DOHH2 (cell line): ENCODE data around the gene DHX40.

Experiments used
- H3F3A ChIP-seq: fragments of 200-600 bp; sonication (generic), shearing (Covaris generic); 2 replicates; pipeline ENCODE4 v1.6.0; 2016; ENCODE audit warnings: antibody characterized with exemption, mild to moderate bottlenecking; ENCODE audit not compliant: control insufficient read depth, insufficient read depth
- H3K27ac ChIP-seq: fragments of 200-600 bp; sonication (generic); 2 replicates; pipeline ENCODE4 v1.5.1; 2014; ENCODE audit warnings: low read depth, mild to moderate bottlenecking, low read length, moderate library complexity
- H3K27me3 ChIP-seq: fragments of 200-600 bp; sonication (generic); 2 replicates; pipeline ENCODE4 v1.6.1; 2014; ENCODE audit warnings: mild to moderate bottlenecking, low read length, mixed read lengths; ENCODE audit not compliant: control insufficient read depth
- H3K36me3 ChIP-seq: fragments of 200-600 bp; sonication (generic); 2 replicates; pipeline ENCODE4 v1.6.1; 2014; ENCODE audit warnings: mild to moderate bottlenecking, low read length, moderate library complexity, mixed read lengths; ENCODE audit not compliant: control insufficient read depth
- H3K4me1 ChIP-seq: fragments of 200-600 bp; sonication (generic); 2 replicates; pipeline ENCODE4 v1.6.1; 2014; ENCODE audit warnings: mild to moderate bottlenecking, low read length, mixed read lengths; ENCODE audit not compliant: control insufficient read depth
- H3K4me2 ChIP-seq: fragments of 200-600 bp; sonication (generic); 2 replicates; pipeline ENCODE4 v1.6.0; 2014; ENCODE audit warnings: mild to moderate bottlenecking, low read length, moderate library complexity
- H3K4me3 ChIP-seq: fragments of 200-600 bp; sonication (generic); 2 replicates; pipeline ENCODE4 v1.5.1; 2014; ENCODE audit warnings: mild to moderate bottlenecking, low read length, mixed read lengths
- H3K79me2 ChIP-seq: fragments of 200-600 bp; sonication (generic); 2 replicates; pipeline ENCODE4 v1.6.1; 2014; ENCODE audit warnings: mild to moderate bottlenecking, low read length, mixed read lengths; ENCODE audit not compliant: control insufficient read depth
- H3K9me2 ChIP-seq: fragments of 200-600 bp; sonication (generic); replicated peaks from 2 replicates; pipeline ENCODE4 v1.6.1; 2014; ENCODE audit warnings: mild to moderate bottlenecking, low read length, mixed read lengths; ENCODE audit not compliant: control insufficient read depth
- H3K9me3 ChIP-seq: fragments of 200-600 bp; sonication (generic); 2 replicates; pipeline ENCODE4 v1.6.1; 2014; ENCODE audit warnings: antibody characterized with exemption, low read length, mixed read lengths; ENCODE audit not compliant: control insufficient read depth, insufficient read depth
- H4K20me1 ChIP-seq: fragments of 200-600 bp; sonication (generic); 2 replicates; pipeline ENCODE4 v1.6.0; 2014; ENCODE audit warnings: low read depth, mild to moderate bottlenecking, antibody characterized with exemption, low read length, moderate library complexity; ENCODE audit not compliant: control insufficient read depth, insufficient read depth
- EZH2phosphoT487 ChIP-seq: fragments of 200-600 bp; sonication (generic); IDR thresholded peaks from 2 replicates; pipeline ENCODE4 v1.6.1; 2017; ENCODE audit warnings: borderline replicate concordance, mild to moderate bottlenecking, antibody characterized with exemption, low read length, moderate library complexity, mixed read lengths
- TF ChIP-seq, protein P1 (sequence below): fragments of 200-600 bp; sonication (generic); IDR thresholded peaks from one replicate; pipeline ENCODE4 v1.5.1; 2014; ENCODE audit warnings: antibody characterized with exemption, mild to moderate bottlenecking, low read depth, low read length; ENCODE audit not compliant: poor library complexity, severe bottlenecking

DHX40 gene

GRCh38 chr17:59565171-59565958 is at the start of gene DHX40:
TSS of gene DHX40 (plus strand) at chr17:59565610. CDS start at chr17:59565672, 62 bp downstream.
- TF ChIP-seq, protein P1, sequence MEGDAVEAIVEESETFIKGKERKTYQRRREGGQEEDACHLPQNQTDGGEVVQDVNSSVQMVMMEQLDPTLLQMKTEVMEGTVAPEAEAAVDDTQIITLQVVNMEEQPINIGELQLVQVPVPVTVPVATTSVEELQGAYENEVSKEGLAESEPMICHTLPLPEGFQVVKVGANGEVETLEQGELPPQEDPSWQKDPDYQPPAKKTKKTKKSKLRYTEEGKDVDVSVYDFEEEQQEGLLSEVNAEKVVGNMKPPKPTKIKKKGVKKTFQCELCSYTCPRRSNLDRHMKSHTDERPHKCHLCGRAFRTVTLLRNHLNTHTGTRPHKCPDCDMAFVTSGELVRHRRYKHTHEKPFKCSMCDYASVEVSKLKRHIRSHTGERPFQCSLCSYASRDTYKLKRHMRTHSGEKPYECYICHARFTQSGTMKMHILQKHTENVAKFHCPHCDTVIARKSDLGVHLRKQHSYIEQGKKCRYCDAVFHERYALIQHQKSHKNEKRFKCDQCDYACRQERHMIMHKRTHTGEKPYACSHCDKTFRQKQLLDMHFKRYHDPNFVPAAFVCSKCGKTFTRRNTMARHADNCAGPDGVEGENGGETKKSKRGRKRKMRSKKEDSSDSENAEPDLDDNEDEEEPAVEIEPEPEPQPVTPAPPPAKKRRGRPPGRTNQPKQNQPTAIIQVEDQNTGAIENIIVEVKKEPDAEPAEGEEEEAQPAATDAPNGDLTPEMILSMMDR, result no peak
- no peaks in the 10 kb centered on the region for H3K9me2 ChIP-seq
- peaks cover 9% of the 10 kb centered on the region for H3K9me3 ChIP-seq
- H3F3A ChIP-seq, result peaks cover 3% of the 10 kb centered on the region
- peak within 1 kb of the TSS; percentile 34 for H3K27ac ChIP-seq
- peak within 1 kb of the TSS; percentile 61 for H3K4me2 ChIP-seq
- peak within 1 kb of the TSS; percentile 94 for H3K4me3 ChIP-seq
- peaks cover 31% of the 10 kb centered on the region for H3K79me2 ChIP-seq
- peaks cover 20% of the 10 kb centered on the region for H3K4me1 ChIP-seq
- peaks cover 17% of the 10 kb centered on the region for H3K36me3 ChIP-seq
- 0 out of 2 replicates have a peak, but pooled peaks cover 3% of the 10 kb centered on the region for H4K20me1 ChIP-seq
- no peaks in the 10 kb centered on the region for H3K27me3 ChIP-seq

DNA sequence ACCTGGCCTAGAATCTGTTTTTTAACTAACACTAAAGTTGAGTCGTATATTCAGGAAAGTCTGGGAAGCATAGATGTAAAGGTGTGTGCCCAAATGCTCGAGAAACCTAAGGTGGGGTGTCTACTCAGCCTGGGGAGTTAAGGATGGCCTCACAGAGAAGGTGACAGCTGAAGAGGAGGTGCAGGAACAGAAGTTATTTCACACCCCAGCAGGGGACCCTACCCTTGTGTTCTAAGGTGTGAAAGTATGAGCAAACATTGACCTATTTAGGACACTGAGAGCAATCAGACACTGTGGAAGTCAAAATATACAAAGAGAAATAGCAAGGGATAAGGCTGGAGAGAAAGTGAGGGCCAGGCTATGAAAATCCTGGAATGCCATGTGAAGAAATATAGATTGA is 49.0 kb upstream of the DHX40 start:
- H3K36me3 ChIP-seq, result no peaks in the 10 kb centered on the region
- TF ChIP-seq, protein P1, result no peak
- no peak for TF ChIP-seq EZH2phosphoT487
- no peak overlapping the region for H3K4me2 ChIP-seq

DNA sequence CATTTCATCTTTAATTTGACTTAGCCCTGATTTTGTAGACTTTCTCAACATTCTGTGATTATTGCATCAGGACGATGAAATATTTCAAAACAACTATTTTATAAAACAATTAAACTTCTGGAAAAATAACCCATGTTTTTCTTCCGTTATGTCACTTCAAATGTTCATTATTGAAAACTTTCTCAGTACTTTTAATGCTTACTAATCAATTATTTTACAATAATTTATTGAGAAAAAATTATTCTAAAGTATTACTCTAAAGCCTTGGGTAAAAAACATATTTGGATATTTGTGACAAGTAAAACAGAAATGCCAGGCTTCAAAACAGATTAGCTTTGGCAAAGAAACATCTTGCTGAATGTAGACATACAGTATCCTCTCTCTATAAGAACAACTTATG is 46.3 kb upstream of the DHX40 start:
- Histone ChIP-seq H3K9me3 (no peaks in the 10 kb centered on the region), H3F3A (no peaks in the 10 kb centered on the region), H3K9me2 (no peaks in the 10 kb centered on the region), H3K27me3 (peaks cover 10% of the 10 kb centered on the region; the same call in 1 of the 2 replicates), H4K20me1 (no peaks in the 10 kb centered on the region), H3K27ac (no peak overlapping the region), H3K4me1 (no peaks in the 10 kb centered on the region), H3K36me3 (no peaks in the 10 kb centered on the region), H3K4me3 (no peak overlapping the region), H3K4me2 (no peak overlapping the region), H3K79me2 (no peaks in the 10 kb centered on the region)
- TF ChIP-seq, protein P1, result no peak
- no peak for TF ChIP-seq EZH2phosphoT487

More for the DNA sequence above, 49.0 kb upstream of the DHX40 start:
- H3K9me3 ChIP-seq, result no peaks in the 10 kb centered on the region
- no peak overlapping the region for H3K4me3 ChIP-seq
- peaks cover 10% of the 10 kb centered on the region; the same call in 1 of the 2 replicates for H3K27me3 ChIP-seq
- no peak overlapping the region for H3K27ac ChIP-seq
- no peaks in the 10 kb centered on the region for H3K9me2 ChIP-seq
- no peaks in the 10 kb centered on the region for H3K79me2 ChIP-seq
- H4K20me1 ChIP-seq, result no peaks in the 10 kb centered on the region
- H3F3A ChIP-seq, result no peaks in the 10 kb centered on the region
- H3K4me1 ChIP-seq, result no peaks in the 10 kb centered on the region
